Measurements from ENCODE around the gene SLC22A31. TPM values are rescaled to one million over a fixed set of nuclear protein-coding genes. Genes with fewer than 3 reads are reported as not detected.

The SLC22A31 gene
- total and polyA plus RNA-seq, 9 of the 15 experiments (the other 6 are each of a cell fraction or from before 2014, with no cell fraction given) = 0.29 to 2.2 (median 0.47) TPM; not detected in 3

- TF ChIP-seq HNRNPH1 (optimal IDR thresholded peaks at IDR 0.05; ENCODE audit: low read depth, low read length) = no peak
- no peak for TF ChIP-seq KLF6 (CRISPR knock-in tag; IDR thresholded peaks at IDR 0.05; ENCODE audit: borderline replicate concordance)
- TF ChIP-seq E2F5 (CRISPR knock-in tag; IDR thresholded peaks at IDR 0.05) = no peak
- TF ChIP-seq ZNF75A (CRISPR knock-in tag; IDR thresholded peaks at IDR 0.05) = no peak
- TF ChIP-seq STAT5B (CRISPR knock-in tag; IDR thresholded peaks at IDR 0.05) = no peak
- no peak for TF ChIP-seq ZNF639 (CRISPR knock-in tag; conservative IDR thresholded peaks at IDR 0.05 in 1 of 2, IDR thresholded peaks at IDR 0.05 in 1 of 2)
- no peak for TF ChIP-seq ETV1 (tag; conservative IDR thresholded peaks at IDR 0.05; ENCODE audit: low read depth)
- TF ChIP-seq ZSCAN29 (IDR thresholded peaks at IDR 0.05) = no peak
These were observed 10.0 kb upstream of the SLC22A31 start (continued) for GRCh38 chr16:89210165-89210903.
